B cell (primary cell): Measurements from ENCODE around the gene MSL3B.
"Not testable (repeated sequence)": the region's sequence is repeated elsewhere in the genome, so short reads cannot be mapped to it uniquely, and the experiment has no call there.

Source experiments
- ATAC-seq: fragments of 200-7000 bp; cut with Tn5 transposase; one replicate; pipeline ENCODE4 v1.10.0; 2021; ENCODE audit warnings: low read depth, mild to moderate bottlenecking, moderate number of reproducible peaks, moderate library complexity
- CTCF ChIA-PET: fragments of 350-600 bp; sonication (Branson Sonifier 250); formaldehyde crosslinking; loops from one replicate; lab custom pipeline; 2021; ENCODE audit warnings: antibody characterized with exemption, inconsistent platforms; lab: Charles Lee
- POLR2A ChIA-PET: fragments of 350-600 bp; sonication (Branson Sonifier 250); formaldehyde crosslinking; loops from one replicate; lab custom pipeline; 2021; ENCODE audit warnings: antibody characterized with exemption; lab: Charles Lee
- DNase-seq: peaks from one replicate; pipeline ENCODE4 v3.0.0; 2013
- H2AFZ ChIP-seq: 2 replicates; pipeline ENCODE4 v1.6.1; 2012; ENCODE audit warnings: mild to moderate bottlenecking, low read depth, low read length; ENCODE audit not compliant: insufficient read depth, poor library complexity, severe bottlenecking
- H3K27ac ChIP-seq, 2 donors: 1 replicate in 1 of 2; 2 replicates in 1 of 2; pipeline ENCODE4 v1.5.1; 2012 to 2013; ENCODE audit warnings: low read length in 2 of 2, mild to moderate bottlenecking in 2 of 2, moderate library complexity in 1 of 2
- H3K27me3 ChIP-seq, 4 experiments: fragments of 200-600 bp in 1 of 4; sonication (generic) in 1 of 4; replicated peaks in 1 of 4; 1 replicate in 2 of 4; 2 replicates in 2 of 4; pipeline versions ENCODE4 v1.6.1 to v1.7.0; 2013 to 2016; ENCODE audit warnings: low read length in 3 of 4, mild to moderate bottlenecking in 2 of 4, mixed read lengths in 1 of 4, moderate library complexity in 1 of 4; ENCODE audit not compliant: insufficient read depth in 4 of 4, control insufficient read depth in 3 of 4; ENCODE audit errors: control extremely low read depth in 1 of 4
- H3K36me3 ChIP-seq, 2 experiments: replicated peaks in 1 of 2; 1 replicate in 1 of 2; 2 replicates in 1 of 2; pipeline versions ENCODE4 v1.6.1 to v1.7.1; 2013; ENCODE audit warnings: low read length in 1 of 2; ENCODE audit not compliant: insufficient read depth in 2 of 2, control insufficient read depth in 1 of 2; ENCODE audit errors: control extremely low read depth in 1 of 2, extremely low read depth in 1 of 2
- H3K4me1 ChIP-seq, 2 donors: fragments of 200-600 bp in 1 of 2; sonication (generic) in 1 of 2; 1 replicate in 1 of 2; 2 replicates in 1 of 2; pipeline versions ENCODE4 v1.5.1 to v1.6.1; 2013 to 2017; ENCODE audit warnings: low read length in 2 of 2; ENCODE audit not compliant: control insufficient read depth in 2 of 2, insufficient read depth in 2 of 2
- H3K4me2 ChIP-seq: replicated peaks from 2 replicates; pipeline ENCODE3; 2012; ENCODE audit warnings: mild to moderate bottlenecking, low read depth, low read length; ENCODE audit not compliant: poor library complexity, severe bottlenecking
- H3K4me3 ChIP-seq, 5 experiments: fragments of 200-600 bp in 1 of 5; sonication (generic) in 1 of 5; 1 replicate in 3 of 5; 2 replicates in 2 of 5; pipeline versions ENCODE4 v1.5.1 to v1.7.0; 2011 to 2016; ENCODE audit warnings: low read length in 4 of 5, mild to moderate bottlenecking in 4 of 5, low read depth in 2 of 5, control low read depth in 1 of 5, moderate library complexity in 1 of 5; ENCODE audit not compliant: insufficient read depth in 1 of 5; ENCODE audit errors: control extremely low read depth in 1 of 5, extremely low read depth in 1 of 5
- H3K79me2 ChIP-seq: fragments of 200-600 bp; sonication (generic); one replicate; pipeline ENCODE4 v1.6.0; 2016; ENCODE audit warnings: low read length; ENCODE audit not compliant: control insufficient read depth, insufficient read depth
- H3K9ac ChIP-seq: fragments of 200-600 bp; sonication (generic); 2 replicates; pipeline ENCODE4 v1.6.1; 2017; ENCODE audit warnings: mild to moderate bottlenecking, low read length, moderate library complexity
- H3K9me3 ChIP-seq, 3 donors: one replicate each; pipeline versions ENCODE4 v1.6.1 to v1.7.1; 2013; ENCODE audit warnings: low read length in 2 of 3; ENCODE audit not compliant: control insufficient read depth in 2 of 3, insufficient read depth in 1 of 3; ENCODE audit errors: control extremely low read depth in 1 of 3
- H4K20me1 ChIP-seq: 2 replicates; pipeline ENCODE4 v1.6.0; 2012; ENCODE audit warnings: mild to moderate bottlenecking, low read length; ENCODE audit not compliant: insufficient read depth, control insufficient read depth, poor library complexity, severe bottlenecking
- H3K27ac Mint-ChIP-seq: one replicate; pipeline ENCODE4 v1.8.0; 2021; ENCODE audit warnings: mixed read lengths
- H3K27me3 Mint-ChIP-seq: one replicate; pipeline ENCODE4 v1.8.0; 2021; ENCODE audit warnings: mixed read lengths
- H3K4me1 Mint-ChIP-seq: one replicate; pipeline ENCODE4 v1.8.0; 2021; ENCODE audit warnings: mixed read lengths
- H3K4me3 Mint-ChIP-seq: one replicate; pipeline ENCODE4 v1.8.0; 2021; ENCODE audit warnings: mixed read lengths
- H3K9me3 Mint-ChIP-seq: one replicate; pipeline ENCODE4 v1.8.0; 2022; ENCODE audit warnings: mixed read lengths; ENCODE audit not compliant: insufficient read depth
- CTCF ChIP-seq: fragments of 200-600 bp; IDR thresholded peaks from one replicate; pipeline ENCODE4 v1.8.0; 2022; ENCODE audit warnings: antibody characterized with exemption, mild to moderate bottlenecking
- EZH2 ChIP-seq: IDR thresholded peaks from 2 replicates; pipeline ENCODE4 v1.6.1; 2012; ENCODE audit warnings: borderline replicate concordance, low read depth, mild to moderate bottlenecking, moderate library complexity, low read length; ENCODE audit not compliant: insufficient read depth, poor library complexity, severe bottlenecking
- WGBS: methylation state at CpG from one replicate; pipeline ENCODE4 v1.1.5; 2013; ENCODE audit warnings: missing lambda C conversion rate; ENCODE audit not compliant: insufficient coverage; 5-methylcytosine and 5-hydroxymethylcytosine counted together
- intact Hi-C: fragments of 100-400 bp; cut with micrococcal nuclease; formaldehyde crosslinking; loops from one replicate; pipeline ENCODE4 v1.10.0; 2022

The MSL3B gene

GRCh38 chr2:233901884-233902283 lies 33.7 kb upstream of the MSL3B start:
- Mint-ChIP-seq H3K4me3 (no peak overlapping the region), H3K9me3 (no peaks in the 10 kb centered on the region), H3K27ac (no peak overlapping the region), H3K27me3 (peaks cover 40% of the 10 kb centered on the region), H3K4me1 (no peaks in the 10 kb centered on the region)
- H3K4me1 ChIP-seq: no peaks in the 10 kb centered on the region
- ATAC-seq (no peak), DNase-seq (no peak)
- POLR2A ChIA-PET: no interaction called here
- H3K9ac ChIP-seq: no peak overlapping the region
- H3K4me3 ChIP-seq: no peak overlapping the region
- no peak overlapping the region for H3K27ac ChIP-seq
- H3K79me2 ChIP-seq: no peaks in the 10 kb centered on the region
- WGBS: 100% methylated on average over 1 of the region's 4 CpGs
- CTCF ChIA-PET: no interaction called here
- H3K36me3 ChIP-seq: no peaks in the 10 kb centered on the region
- no peaks in the 10 kb centered on the region for H3K9me3 ChIP-seq
- H2AFZ ChIP-seq: no peak overlapping the region
- peaks cover 0 to 13% (median 6%) of the 10 kb centered on the region in 4 experiments for H3K27me3 ChIP-seq
- H4K20me1 ChIP-seq: no peaks in the 10 kb centered on the region
- intact Hi-C loops: no loop called here
- no peak for TF ChIP-seq EZH2
- no peak for TF ChIP-seq CTCF
- no peak overlapping the region for H3K4me2 ChIP-seq

GRCh38 chr2:233901367-233901766 lies 33.2 kb upstream of the MSL3B start:
- Histone ChIP-seq H3K36me3 (no peaks in the 10 kb centered on the region), H3K9ac (no peak overlapping the region), H3K79me2 (no peaks in the 10 kb centered on the region), H3K4me1 (no peaks in the 10 kb centered on the region), H3K27ac (no peak overlapping the region), H4K20me1 (no peaks in the 10 kb centered on the region), H3K4me2 (no peak overlapping the region), H3K4me3 (no peak overlapping the region), H3K9me3 (no peaks in the 10 kb centered on the region), H2AFZ (no peak overlapping the region), H3K27me3 (peaks cover 0 to 13% (median 6%) of the 10 kb centered on the region in 4 experiments)
- Mint-ChIP-seq H3K27me3 (peaks cover 41% of the 10 kb centered on the region), H3K27ac (no peak overlapping the region), H3K4me1 (no peaks in the 10 kb centered on the region), H3K9me3 (no peaks in the 10 kb centered on the region), H3K4me3 (no peak overlapping the region)
- ChIA-PET POLR2A (no interaction called here), CTCF (no interaction called here)
- TF ChIP-seq CTCF (no peak), EZH2 (no peak)
- WGBS: 78% methylated on average over 2 of the region's 4 CpGs
- no peak for DNase-seq
- intact Hi-C loops: no loop called here
- ATAC-seq: no peak

GRCh38 chr2:233896253-233896652 lies 28.1 kb upstream of the MSL3B start:
- H2AFZ ChIP-seq, H3K4me1 ChIP-seq, H3K4me3 Mint-ChIP-seq, H3K27ac Mint-ChIP-seq, H3K27me3 ChIP-seq, H3K27ac ChIP-seq, H3K4me1 Mint-ChIP-seq, DNase-seq, POLR2A ChIA-PET, ATAC-seq, intact Hi-C loops, CTCF ChIA-PET, H4K20me1 ChIP-seq, H3K79me2 ChIP-seq, H3K9ac ChIP-seq, H3K9me3 ChIP-seq, H3K36me3 ChIP-seq, H3K4me3 ChIP-seq, H3K9me3 Mint-ChIP-seq, H3K4me2 ChIP-seq: not testable (repeated sequence)
- H3K27me3 Mint-ChIP-seq: peaks cover 39% of the 10 kb centered on the region
- WGBS: no CpG with 5 or more reads among the region's 2 CpGs
